Stomach smooth muscle (tissue), 2 donors: Measurements from ENCODE around the gene FAM50A.

Experiments used
- H3K27ac ChIP-seq: one replicate; pipeline ENCODE4 v1.7.0; 2013; ENCODE audit warnings: mild to moderate bottlenecking, low read length, inconsistent platforms
- H3K27me3 ChIP-seq, 2 donors: one replicate each; pipeline ENCODE4 v1.7.0; 2013; ENCODE audit warnings: low read length in 2 of 2; ENCODE audit not compliant: insufficient read depth in 2 of 2, control insufficient read depth in 1 of 2
- H3K36me3 ChIP-seq, 2 donors: one replicate each; pipeline ENCODE4 v1.7.0; 2013; ENCODE audit warnings: low read length in 2 of 2; ENCODE audit not compliant: control insufficient read depth in 2 of 2, insufficient read depth in 2 of 2
- H3K4me1 ChIP-seq: one replicate; pipeline ENCODE4 v1.7.0; 2013; ENCODE audit warnings: low read length; ENCODE audit not compliant: control insufficient read depth, insufficient read depth
- H3K4me3 ChIP-seq, 2 donors: one replicate each; pipeline ENCODE4 v1.7.0; 2013; ENCODE audit warnings: low read length in 2 of 2
- H3K9ac ChIP-seq, 2 donors: one replicate each; pipeline ENCODE4 v1.7.0; 2013; ENCODE audit warnings: low read length in 2 of 2, mild to moderate bottlenecking in 1 of 2
- H3K9me3 ChIP-seq, 2 donors: one replicate each; pipeline ENCODE4 v1.7.0; 2013; ENCODE audit warnings: low read length in 2 of 2; ENCODE audit not compliant: control insufficient read depth in 2 of 2
- donor health status: healthy.
- donor health status: Pancreatic carcinoma.

FAM50A gene

DNA sequence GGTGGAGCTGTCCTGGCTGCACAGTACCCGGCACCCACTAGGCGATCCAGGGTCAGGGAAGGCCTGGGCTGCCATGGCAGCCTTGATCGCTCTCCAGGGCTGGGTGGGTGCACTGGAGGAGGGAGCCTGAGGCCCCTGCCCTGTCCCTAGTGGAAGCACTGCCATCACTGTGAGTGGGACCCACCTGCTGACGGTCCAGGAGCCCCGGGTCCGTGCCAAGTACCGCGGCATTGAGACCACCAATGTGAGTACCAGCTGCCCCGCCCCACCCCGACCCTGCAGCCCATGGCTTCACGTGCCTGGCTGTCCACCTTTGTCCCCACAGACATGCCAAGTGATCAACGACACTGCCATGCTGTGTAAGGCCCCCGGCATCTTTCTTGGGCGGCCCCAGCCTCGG, 23.0 kb downstream of the FAM50A start:
- H3K4me1 ChIP-seq, result no peaks in the 10 kb centered on the region
- no peaks in the 10 kb centered on the region for H3K9me3 ChIP-seq
- no peak overlapping the region for H3K27ac ChIP-seq
- no peak overlapping the region for H3K9ac ChIP-seq
- H3K4me3 ChIP-seq, result no peak overlapping the region
- H3K27me3 ChIP-seq, result peaks cover 0 to 2% of the 10 kb centered on the region in 2 donors
- peaks cover 0 to 9% of the 10 kb centered on the region in 2 donors for H3K36me3 ChIP-seq

DNA sequence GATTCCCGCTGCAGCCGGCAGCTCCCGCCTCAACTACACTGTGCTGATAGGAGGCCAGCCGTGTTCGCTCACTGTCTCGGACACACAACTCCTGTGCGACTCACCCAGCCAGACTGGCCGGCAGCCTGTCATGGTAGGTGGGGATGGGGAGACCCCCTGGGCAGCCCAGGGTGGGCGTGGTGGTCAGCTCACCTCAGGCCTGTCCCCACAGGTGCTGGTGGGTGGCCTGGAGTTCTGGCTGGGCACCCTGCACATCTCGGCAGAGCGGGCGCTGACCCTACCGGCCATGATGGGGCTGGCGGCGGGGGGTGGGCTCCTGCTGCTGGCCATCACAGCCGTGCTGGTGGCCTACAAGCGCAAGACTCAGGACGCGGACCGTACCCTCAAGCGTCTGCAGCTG, 23.6 kb downstream of the FAM50A start:
- H3K27ac ChIP-seq, result no peak overlapping the region
- H3K9ac ChIP-seq, result no peak overlapping the region
- peaks cover 0 to 9% of the 10 kb centered on the region in 2 donors for H3K36me3 ChIP-seq
- H3K9me3 ChIP-seq, result no peaks in the 10 kb centered on the region
- no peak overlapping the region for H3K4me3 ChIP-seq
- H3K27me3 ChIP-seq, result peaks cover 0 to 2% of the 10 kb centered on the region in 2 donors
- no peaks in the 10 kb centered on the region for H3K4me1 ChIP-seq

DNA sequence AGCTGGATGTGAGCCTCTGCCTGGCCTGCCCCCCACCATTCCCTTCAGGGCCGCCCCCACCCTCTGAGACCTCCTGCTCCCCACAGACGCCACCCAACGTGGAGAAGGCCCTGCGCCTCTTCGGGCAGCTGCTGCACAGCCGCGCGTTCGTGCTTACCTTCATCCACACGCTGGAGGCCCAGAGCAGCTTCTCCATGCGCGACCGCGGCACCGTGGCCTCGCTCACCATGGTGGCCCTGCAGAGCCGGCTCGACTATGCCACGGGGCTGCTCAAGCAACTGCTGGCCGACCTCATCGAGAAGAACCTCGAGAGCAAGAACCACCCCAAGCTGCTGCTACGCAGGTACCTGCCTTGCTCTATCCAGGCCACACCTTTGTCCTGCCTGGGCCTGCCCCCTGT, 24.3 kb downstream of the FAM50A start:
- Histone ChIP-seq H3K4me1 (no peaks in the 10 kb centered on the region), H3K36me3 (peaks cover 0 to 9% of the 10 kb centered on the region in 2 donors), H3K27me3 (peaks cover 0 to 2% of the 10 kb centered on the region in 2 donors), H3K9ac (no peak overlapping the region), H3K4me3 (no peak overlapping the region), H3K9me3 (no peaks in the 10 kb centered on the region), H3K27ac (no peak overlapping the region)

DNA sequence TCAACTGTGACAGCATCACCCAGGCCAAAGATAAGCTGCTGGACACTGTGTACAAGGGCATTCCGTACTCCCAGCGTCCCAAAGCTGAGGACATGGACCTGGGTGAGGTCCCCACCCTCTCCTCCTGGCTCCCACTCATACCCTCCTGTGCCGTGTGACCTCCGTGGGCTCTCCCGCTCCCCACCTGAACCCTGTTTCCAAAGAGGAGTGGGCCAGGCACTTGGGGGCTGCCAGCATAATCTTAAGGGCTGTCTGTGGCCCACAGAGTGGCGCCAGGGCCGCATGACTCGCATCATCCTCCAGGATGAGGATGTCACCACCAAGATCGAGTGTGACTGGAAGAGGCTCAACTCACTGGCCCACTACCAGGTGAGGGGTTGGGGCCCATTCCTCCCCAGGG, 25.2 kb downstream of the FAM50A start:
- H3K27me3 ChIP-seq, result peaks cover 0 to 2% of the 10 kb centered on the region in 2 donors
- no peaks in the 10 kb centered on the region for H3K9me3 ChIP-seq
- H3K36me3 ChIP-seq, result peaks cover 0 to 9% of the 10 kb centered on the region in 2 donors
- H3K4me3 ChIP-seq, result no peak overlapping the region
- no peak overlapping the region for H3K9ac ChIP-seq
- no peaks in the 10 kb centered on the region for H3K4me1 ChIP-seq
- H3K27ac ChIP-seq, result no peak overlapping the region

DNA sequence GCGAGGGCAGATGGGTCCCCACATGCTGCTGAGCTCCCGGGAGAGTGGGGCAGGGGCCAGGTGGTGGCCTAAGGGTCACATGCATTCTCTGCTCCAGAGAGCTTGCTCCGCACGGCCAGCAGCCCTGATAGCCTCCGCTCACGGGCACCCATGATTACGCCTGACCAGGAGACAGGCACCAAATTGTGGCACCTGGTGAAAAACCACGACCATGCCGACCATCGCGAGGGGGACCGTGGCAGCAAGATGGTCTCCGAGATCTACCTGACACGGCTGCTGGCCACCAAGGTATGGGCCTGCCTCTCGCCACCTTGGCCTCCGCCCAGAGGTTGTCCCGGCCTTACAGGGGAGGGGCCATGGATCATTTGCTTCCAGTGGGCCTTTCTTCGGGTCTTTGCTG, 25.9 kb downstream of the FAM50A start:
- Histone ChIP-seq H3K9me3 (no peaks in the 10 kb centered on the region), H3K27me3 (peaks cover 0 to 2% of the 10 kb centered on the region in 2 donors), H3K4me3 (no peak overlapping the region), H3K27ac (no peak overlapping the region), H3K4me1 (no peaks in the 10 kb centered on the region), H3K9ac (no peak overlapping the region), H3K36me3 (peaks cover 0 to 9% of the 10 kb centered on the region in 2 donors)

DNA sequence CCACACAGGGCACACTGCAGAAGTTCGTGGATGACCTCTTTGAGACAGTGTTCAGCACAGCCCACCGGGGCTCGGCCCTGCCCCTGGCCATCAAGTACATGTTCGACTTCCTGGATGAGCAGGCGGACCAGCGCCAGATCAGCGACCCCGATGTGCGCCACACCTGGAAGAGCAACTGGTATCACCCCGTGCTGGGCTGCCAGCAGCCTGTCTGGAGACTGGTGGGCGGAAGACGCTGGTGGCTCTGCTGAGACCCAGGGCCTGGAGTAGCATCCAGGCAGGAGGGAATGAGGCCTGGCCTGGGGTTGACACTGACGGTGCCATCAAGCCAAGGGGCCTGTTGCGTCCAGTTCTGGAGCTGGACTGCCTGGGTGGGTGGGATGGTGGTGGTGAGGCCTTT, 26.5 kb downstream of the FAM50A start:
- H3K36me3 ChIP-seq, result peaks cover 0 to 9% of the 10 kb centered on the region in 2 donors
- H3K4me3 ChIP-seq, result no peak overlapping the region
- no peaks in the 10 kb centered on the region for H3K9me3 ChIP-seq
- H3K4me1 ChIP-seq, result no peaks in the 10 kb centered on the region
- H3K27ac ChIP-seq, result no peak overlapping the region
- H3K27me3 ChIP-seq, result peaks cover 0 to 2% of the 10 kb centered on the region in 2 donors
- no peak overlapping the region for H3K9ac ChIP-seq

DNA sequence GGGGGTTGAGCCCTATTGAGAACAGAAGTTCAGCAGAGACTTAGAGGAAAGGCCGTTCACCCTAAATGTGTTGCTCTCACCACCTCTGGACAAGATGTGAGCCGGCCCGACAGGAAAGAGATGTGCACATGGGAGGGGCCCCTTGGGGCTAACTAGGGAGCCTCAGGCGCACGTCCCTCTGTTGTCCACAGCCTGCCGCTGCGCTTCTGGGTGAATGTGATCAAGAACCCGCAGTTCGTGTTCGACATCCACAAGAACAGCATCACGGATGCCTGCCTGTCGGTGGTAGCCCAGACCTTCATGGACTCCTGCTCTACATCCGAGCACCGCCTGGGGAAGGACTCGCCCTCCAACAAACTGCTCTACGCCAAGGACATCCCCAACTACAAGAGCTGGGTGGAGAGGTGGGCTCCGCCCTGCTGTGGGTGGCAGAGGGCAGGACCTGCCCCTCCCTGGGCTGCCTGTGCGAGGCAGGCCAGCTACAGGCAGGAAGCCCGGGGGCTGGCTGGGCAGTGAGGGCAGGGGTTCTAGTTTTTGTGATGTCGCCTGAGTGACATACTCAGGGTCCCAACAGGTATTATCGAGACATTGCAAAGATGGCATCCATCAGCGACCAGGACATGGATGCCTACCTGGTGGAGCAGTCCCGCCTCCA, 27.1 kb downstream of the FAM50A start:
- Histone ChIP-seq H3K36me3 (peaks cover 0 to 11% of the 10 kb centered on the region in 2 donors), H3K9ac (no peak overlapping the region)

DNA sequence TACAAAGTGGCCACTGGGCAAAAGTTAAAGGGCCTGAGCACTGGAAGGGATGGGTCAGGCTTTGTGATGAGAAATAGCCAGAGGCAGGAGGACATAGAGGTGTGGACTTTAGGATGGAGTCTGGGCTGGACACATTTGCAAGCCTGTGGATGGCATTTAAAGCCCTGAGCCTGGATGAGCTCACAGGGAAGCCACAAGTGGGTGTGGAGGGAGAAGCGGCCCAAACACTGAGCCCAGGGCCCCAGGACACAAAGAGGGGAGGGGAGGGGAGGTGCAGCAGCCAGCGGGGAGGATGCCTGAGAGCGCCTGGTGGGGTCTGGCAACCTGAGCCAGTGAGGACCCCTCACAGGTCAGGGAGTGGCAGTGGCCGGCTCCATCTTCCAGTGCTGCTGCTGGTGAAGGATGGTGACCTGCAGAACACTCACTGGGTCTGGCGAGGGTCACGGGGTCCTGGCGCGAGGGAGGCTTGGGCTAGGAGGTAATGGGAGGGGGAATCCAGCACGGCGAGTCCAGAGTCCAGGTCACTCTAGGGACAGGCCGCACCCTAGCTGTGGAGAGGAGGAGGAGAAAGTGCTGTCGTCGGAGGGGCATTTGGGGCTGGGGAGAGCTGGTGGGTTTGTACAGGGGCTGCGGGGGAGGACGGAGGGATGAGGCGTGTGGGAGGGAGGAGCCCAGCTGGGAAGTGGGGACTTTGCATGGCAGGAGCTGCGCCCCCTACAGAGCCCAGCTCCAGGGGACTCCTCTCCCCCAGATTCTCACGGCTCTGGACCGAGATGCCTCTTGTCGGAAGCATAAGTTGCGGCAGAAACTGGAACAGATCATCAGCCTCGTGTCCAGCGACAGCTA, 28.1 kb downstream of the FAM50A start:
- no peaks in the 10 kb centered on the region for H3K4me1 ChIP-seq
- H3K36me3 ChIP-seq, result peaks cover 0 to 11% of the 10 kb centered on the region in 2 donors
- no peak overlapping the region for H3K9ac ChIP-seq
- H3K27me3 ChIP-seq, result peaks cover 0 to 4% of the 10 kb centered on the region in 2 donors
- no peaks in the 10 kb centered on the region for H3K9me3 ChIP-seq
- H3K27ac ChIP-seq, result no peak overlapping the region
- no peak overlapping the region for H3K4me3 ChIP-seq

More for the DNA sequence above, 27.1 kb downstream of the FAM50A start:
- H3K27ac ChIP-seq, result no peak overlapping the region
- peaks cover 0 to 2% of the 10 kb centered on the region in 2 donors for H3K27me3 ChIP-seq
- H3K4me1 ChIP-seq, result no peaks in the 10 kb centered on the region
- H3K4me3 ChIP-seq, result no peak overlapping the region
- no peaks in the 10 kb centered on the region for H3K9me3 ChIP-seq

DNA sequence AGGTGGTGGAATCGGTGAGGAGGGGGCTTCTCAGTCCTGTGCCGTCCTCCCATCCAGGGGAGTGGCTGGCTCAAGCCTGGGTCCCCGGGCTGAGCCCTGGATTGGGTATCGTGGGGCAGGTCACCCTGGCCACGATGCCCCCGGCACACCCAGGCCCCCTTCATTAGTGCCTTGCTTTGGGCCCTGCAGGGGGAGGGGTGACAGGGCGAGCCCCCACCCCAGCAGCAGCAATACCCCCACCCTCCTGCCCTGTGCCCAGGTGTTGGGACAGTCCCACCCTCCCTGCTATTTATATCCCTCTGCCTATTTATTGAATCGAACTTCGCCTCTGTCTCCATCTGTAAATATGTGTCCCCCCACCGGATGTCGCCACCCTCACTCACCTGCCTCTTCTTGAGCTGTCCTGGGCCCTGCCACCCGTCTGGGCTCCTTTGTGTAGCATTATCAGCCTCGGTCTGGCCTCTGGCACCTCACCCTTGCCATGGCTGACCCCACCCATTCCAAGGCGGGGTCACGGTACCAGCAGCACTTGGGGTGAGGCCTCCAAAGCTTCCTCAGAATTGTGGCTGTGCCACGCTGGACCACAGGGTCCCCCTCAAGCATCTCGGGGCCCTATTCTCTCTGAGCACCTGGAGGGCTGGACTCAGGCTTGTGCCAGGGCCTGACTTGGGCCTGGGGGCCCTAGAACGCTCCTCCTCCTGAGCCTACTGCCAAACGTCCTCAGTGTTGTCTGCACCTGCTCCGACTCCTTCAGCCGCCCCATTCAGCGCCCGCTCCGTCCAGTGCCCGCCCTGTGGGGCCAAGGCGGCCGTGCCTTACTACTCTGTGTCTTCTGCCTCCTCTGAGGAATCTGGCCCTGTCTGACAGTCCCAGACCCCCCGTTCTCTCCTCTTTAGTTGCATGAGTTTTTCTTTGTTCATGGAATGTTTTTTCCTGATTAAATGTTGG, 29.0 kb downstream of the FAM50A start:
- H3K4me3 ChIP-seq, result no peak overlapping the region
- no peak overlapping the region for H3K27ac ChIP-seq
- H3K9ac ChIP-seq, result no peak overlapping the region
- H3K9me3 ChIP-seq, result no peaks in the 10 kb centered on the region
- peaks cover 2% of the 10 kb centered on the region for H3K4me1 ChIP-seq
- H3K27me3 ChIP-seq, result peaks cover 0 to 4% of the 10 kb centered on the region in 2 donors
- H3K36me3 ChIP-seq, result peaks cover 0 to 11% of the 10 kb centered on the region in 2 donors

DNA sequence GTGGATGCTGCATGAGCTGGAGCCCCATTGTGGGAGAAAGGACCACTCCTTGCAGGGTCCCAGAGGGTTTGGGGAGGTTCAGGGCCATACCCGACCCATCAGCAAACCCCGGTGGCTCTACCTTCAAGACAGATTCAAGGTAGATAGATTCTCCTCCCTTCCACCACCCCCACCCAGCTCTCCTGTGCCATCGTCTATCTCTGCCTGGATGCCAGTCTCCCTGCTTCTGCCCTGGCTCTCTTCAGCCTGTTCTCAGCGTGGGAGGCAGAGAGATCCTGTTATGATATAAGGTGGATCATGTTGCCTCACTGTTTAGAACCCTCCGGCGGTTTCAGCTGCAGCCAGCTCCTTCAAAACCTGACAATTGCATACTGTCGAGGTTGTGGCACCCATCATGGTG, 29.7 kb downstream of the FAM50A start:
- H3K36me3 ChIP-seq, result peaks cover 0 to 11% of the 10 kb centered on the region in 2 donors
- H3K4me3 ChIP-seq, result no peak overlapping the region
- H3K27ac ChIP-seq, result no peak overlapping the region
- no peaks in the 10 kb centered on the region for H3K9me3 ChIP-seq
- H3K27me3 ChIP-seq, result peaks cover 0 to 4% of the 10 kb centered on the region in 2 donors
- no peak overlapping the region for H3K9ac ChIP-seq
- H3K4me1 ChIP-seq, result peaks cover 7% of the 10 kb centered on the region
